Head of caudate nucleus (tissue), 42 donors: Measurements from ENCODE around the gene PTPRO.

Experiments used
- DNase-seq, 42 donors: peaks; one replicate each; pipeline versions ENCODE4 v3.0.0 to v3.0.0-alpha.2; 2020 to 2021; ENCODE audit warnings: mixed read lengths in 7 of 42
- intact Hi-C: fragments of 100-400 bp; cut with DNase I; formaldehyde crosslinking; loops from one replicate; pipeline ENCODE4 v1.15.0; 2022

The PTPRO gene

DNA sequence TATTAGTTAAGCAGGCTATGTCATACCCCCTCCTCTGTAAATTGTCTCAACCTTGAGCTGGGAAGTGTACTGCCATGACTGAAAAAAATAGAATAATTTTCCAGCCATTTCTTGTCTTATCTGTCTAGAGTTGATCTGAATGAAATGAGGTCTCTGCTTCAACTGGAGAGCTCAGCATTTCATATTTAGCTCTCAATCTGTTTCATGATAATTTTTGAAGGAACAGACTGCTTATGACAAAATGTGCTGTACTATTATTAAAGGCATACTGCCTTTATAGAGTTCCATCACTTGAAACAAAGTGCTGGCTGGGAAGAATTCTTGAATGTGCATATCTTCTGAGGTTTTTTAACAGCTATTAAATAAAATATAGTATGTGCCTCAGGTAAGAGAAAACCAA is 19.1 kb downstream of the PTPRO start:
- DNase-seq = no peak
- intact Hi-C loops = no loop called here

DNA sequence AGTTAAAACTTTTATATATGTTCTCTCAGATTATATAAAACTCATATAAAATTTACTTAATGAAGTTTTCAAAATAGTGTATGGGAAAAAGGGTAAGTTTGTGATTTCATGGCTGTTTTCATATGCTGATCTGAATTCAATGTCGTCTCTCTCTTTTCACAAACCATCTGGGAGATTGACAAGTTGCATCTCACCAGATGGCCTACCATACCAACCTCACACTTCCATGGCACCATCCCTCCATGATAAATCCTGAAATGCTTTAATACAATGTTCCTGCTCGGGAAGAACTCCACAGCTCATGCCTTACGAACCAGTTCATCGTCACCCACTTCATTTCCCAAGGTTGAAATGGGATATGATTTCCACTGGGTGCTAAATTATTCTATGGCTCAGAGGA is 22.3 kb downstream of the PTPRO start:
- DNase-seq = no peak
- intact Hi-C loops = no loop called here

DNA sequence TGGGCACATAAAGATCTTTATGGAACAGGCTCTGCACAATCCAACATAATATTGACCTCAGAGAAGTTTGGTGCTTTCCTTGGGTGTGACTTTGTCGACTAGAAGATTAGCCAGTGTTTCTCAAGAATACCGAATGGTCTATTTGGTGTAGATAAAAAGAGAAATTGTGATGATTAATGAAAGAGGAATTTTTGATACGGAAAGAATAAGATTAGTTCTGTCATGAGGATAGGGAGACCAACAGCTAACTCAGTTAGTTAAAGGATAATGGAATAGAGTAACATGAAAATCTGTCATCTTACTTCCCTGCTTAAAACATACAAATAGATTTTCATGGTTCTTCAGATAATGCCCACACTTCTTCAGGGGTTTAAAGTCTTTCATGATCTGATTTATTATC is 24.2 kb downstream of the PTPRO start:
- intact Hi-C loops = no loop called here
- no peak for DNase-seq

DNA sequence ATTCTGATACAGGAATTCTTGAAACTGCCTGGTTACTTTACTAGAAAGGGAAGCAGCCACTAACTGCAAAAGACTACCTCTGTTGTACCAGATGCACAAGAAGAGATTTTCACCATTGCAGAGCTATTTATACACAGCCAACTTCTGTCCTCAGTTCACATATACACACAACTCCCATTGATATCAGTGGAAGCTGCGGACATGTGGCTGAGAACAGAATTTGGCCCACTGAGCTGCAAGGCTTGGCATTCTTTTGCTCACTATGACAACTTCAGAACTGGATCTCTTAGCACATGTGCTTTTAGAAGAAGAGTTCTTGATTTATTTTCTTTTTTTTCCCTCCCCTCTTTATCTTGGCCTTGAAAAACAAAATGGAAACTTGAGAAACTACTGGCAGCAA is 28.3 kb downstream of the PTPRO start:
- intact Hi-C loops = no loop called here
- DNase-seq = no peak

DNA sequence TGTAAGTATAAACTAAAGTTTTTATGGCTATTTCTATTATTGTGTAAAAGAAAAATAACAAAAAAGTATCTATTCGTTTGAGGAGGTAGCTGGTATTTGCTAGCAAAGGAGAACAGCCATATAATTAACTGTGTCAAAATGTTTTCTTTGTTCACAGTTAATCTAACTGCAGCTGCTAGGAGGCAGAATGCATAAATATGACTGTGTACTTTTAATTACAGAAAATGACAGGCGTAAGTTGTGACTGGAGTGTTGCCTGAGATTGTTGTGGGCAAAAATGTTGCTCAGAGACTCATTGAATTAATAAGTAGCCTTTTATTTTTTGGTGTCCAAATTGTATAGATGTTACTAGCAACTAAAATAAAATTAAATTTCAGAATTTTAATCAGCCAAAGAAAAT is 33.5 kb downstream of the PTPRO start:
- intact Hi-C loops = no loop called here
- no peak for DNase-seq

DNA sequence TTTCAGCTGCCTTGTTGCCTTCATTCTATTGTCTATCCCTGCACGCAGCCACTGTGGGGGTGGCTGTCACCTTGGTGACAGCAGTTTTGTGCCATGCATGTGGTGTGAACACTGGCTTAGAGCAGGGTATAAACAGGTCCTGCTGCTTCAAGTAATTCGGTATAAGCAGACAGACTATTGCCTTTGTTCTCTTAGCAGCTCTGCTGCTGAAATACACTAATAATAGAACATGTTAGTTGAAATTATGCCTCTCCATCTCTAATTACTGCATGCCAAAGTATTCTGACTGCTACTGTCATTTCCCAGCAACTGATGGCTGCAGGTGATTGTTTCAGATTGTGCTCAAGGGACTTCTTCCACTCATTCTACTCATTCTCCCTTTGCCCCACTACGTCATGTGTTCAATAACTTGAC is 34.6 kb downstream of the PTPRO start:
- peak in 6 of 42 donors; percentile 5 to 24 (median 16) for DNase-seq
- intact Hi-C loops = no loop called here

DNA sequence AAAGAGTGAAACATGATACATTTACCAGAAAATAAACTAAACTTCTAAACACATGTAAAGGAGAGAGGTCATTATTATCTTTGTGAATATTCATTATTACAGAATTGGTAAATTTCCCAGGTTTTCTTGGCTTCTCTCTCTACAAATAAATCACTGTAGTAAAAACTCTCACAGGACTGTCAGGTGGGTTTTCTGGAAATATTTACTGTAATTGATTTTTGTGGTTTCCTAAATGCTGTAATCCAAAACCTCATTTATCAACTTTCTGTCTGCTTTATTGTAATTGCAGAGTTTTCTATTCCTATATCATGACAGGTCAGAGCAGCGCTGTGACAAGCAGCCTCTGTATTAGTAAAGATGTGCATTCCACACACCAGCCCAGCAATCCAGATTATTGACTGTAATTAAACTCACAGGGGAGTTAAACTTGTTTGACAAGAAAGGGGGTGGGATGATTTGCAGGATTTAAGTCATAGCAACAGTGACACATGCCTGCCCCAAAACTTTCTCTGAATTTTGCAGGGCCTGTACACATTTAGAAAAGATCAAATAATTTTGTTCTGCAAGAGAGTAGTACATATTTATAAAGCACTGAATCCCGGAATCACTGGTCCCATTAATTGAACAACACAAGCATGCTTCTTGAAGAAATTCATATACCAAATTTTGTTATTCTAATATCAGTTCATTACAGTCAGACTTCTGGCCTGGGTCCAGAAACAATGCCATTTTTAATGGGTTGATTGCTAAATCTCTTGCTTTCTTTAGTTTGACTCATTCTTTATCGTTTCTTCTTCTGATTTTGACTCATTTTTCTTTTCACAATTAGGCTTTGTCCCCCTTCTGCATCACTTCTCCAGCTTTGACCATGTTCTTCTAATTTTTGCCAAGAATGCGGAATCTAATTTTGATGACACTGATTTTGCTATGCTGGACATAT is 42.2 kb downstream of the PTPRO start:
- intact Hi-C loops = no loop called here
- peak in 5 of 42 donors; percentile 14 to 46 (median 16) for DNase-seq

DNA sequence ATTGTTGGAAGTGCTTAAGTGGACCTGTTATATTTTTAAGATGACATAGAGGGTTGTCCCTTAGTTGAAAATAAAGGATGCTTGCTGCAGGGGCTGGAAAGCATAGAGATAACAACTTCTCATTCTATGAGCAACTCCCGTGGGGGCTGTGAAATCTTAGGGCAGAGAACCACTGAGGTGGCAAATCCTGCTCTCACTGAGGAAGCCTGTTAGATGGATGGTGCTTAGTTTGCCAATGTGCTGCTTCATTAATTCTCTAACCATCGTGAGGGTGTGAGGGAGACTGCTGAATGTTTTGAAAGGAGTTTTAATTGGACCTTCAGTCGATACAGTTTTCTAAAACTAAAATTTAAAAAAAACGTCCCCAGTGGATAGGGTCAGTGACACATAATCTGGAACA is 46.5 kb downstream of the PTPRO start:
- no peak for DNase-seq
- intact Hi-C loops = no loop called here

DNA sequence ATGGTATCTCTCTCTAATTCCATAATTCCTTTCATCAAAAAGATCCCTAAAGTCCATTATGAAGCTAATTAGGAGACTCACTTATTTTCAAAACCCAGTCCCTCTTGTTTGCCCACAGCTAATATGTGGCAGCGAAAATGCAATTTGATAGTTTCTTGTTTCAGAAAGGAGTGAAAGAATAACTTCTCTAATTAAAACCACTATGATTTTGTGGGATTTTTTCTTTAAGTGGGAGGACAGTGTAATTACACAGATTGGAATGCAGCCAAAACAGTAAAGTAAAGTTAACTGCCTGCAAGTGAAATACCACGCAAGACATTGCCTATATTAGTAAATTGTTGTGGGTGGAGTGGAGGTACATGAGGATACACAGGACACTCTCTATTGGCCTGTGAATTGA is 50.0 kb downstream of the PTPRO start:
- DNase-seq = peak in 1 of 42 donors; percentile 11
- intact Hi-C loops = no loop called here

DNA sequence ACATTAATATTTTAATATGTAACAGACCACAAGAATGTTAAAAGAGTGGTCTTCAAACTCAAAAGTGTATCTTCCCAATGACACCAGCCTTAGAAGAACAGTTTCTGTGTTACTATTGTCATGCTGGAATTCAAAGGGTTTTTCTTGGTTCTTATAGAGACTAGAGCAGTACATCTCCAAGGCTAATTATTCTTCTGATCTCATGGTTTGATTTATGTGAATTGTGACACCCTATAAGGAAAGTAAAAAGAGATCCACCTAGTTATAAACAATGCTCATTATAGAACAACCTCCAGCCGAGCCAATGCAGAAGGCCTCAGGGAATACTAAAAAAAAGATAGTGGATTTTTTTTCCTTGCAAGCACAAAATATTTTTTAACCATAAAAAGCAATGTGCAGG is 65.5 kb downstream of the PTPRO start:
- DNase-seq = no peak
- intact Hi-C loops = no loop called here

DNA sequence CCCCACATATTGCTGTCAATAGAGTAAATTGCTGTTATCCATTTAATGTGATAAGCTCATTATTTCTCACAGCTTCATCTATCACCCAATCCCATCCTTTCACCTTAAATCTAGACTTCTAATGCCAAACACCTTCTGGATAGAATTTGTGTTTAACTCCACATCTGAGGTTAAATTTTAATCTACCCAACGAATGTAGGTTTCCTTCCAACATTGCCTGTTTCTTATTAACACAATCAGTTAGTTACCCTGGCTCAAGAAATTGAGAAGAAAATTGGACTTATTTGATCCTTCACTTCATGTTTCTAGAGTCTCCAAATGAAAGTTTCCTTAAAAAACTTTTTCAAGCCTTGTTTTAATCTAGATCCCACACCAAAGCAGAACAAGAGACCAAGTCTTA is 67.3 kb downstream of the PTPRO start:
- intact Hi-C loops = no loop called here
- no peak for DNase-seq

DNA sequence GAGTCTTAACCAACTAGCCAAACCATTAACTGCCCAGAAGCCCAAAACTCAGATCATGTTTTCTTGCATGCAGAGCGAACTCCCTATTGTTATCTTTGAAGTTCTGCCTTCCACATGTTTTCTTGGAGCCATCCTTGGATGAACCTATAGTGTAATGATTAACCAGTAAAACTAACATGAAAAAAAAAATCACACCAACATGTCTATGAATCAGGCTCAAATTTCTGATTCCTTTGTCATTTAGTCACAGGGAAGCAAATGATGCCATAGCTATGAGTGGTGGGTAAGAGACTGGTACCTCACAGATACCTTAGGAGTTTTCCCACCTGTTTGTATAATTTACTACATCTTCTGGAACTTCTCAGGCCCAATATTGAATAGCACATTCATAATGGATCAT is 70.7 kb downstream of the PTPRO start:
- no peak for DNase-seq
- intact Hi-C loops = no loop called here

DNA sequence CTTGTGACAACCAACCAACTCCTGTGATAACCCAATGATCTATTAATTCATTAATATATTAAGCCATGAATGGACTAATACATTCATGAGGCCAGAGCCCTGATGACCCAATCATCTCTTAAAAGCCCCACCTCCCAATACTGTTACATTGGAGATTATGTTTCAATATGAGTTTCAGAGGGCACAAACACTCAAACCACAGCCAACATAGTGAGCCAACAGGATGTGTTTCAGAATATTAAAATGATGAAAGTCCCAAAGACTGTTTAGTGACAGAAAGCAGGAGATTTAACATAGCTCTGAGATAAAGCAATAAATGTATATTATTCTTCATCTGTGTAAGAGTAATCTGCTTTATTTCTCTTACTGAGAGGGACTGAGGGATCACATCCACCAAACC is 71.7 kb downstream of the PTPRO start:
- DNase-seq = no peak
- intact Hi-C loops = no loop called here

DNA sequence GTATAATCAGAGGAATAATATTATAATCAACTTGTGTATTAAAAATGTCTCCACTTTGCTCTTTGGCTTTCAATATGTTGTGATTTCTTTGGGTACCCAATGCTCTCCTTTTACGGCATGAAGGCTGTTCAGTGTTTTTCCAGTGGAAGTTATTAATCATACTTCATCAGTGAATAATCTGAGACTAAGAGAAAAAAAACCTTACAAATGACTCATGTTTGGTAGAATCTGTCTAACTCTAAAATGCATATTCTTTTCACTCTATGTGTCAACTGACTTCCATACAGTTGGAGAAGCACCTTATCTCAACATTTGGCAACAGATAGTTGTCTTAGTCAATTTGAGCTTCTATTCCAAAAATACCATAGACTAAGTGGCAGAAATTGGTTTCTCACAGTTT is 82.2 kb downstream of the PTPRO start:
- intact Hi-C loops = no loop called here
- no peak for DNase-seq

DNA sequence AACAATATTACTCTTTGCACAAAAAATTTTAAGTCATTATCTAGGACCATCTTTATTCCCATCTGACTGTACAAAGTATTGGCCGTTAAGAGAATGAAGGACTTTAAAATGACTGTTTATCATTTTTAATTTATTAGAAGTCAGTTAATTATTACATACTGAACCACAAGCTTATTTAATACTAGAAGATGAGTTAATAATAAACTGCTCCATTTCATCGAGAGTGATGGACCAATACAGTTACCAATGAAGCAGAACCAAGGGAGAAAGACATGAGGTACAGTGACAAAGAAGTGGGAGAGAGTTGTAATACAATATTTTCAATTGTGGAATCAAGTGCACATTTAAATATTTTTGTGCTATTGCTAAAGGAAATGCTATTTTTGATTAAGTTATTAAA is 83.3 kb downstream of the PTPRO start:
- intact Hi-C loops = no loop called here
- DNase-seq = no peak

DNA sequence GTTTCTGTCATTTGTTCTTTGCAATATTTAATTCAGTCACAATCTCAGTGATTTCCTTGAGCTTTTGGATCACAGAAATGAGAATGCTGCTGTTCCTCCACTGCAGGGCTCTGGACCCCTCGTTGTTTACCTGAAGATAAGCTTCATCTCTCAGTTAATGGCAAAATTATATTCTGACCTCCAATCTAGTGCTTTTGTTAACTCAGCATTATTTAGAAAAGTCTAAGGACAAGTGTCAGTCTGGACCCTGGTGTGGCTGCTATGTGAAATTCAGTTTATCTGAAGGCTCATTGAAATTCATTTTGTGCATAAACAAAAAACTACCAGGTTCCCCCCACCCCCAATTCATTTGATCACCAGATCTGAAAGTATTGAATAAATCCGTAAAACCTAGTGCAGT is 84.7 kb downstream of the PTPRO start:
- no peak for DNase-seq
- intact Hi-C loops = no loop called here

DNA sequence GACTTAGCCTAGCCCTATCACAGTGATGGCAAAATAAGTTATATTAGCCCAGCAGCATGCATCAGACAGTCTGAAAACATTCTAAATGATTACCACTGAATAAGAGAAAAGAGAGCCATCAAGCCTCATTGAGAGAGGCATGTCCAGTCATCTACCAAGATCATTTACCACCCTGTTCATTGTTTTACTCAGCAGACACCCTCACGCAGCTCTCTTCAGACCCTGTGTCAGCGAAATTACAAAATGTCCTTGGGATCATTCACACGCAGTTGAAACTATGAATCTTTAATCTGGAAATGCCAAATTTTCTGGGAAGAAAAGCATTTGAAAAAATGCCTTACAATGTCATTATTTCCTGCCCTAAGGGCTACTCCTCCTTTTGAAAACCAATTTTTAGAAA is 89.5 kb downstream of the PTPRO start:
- intact Hi-C loops = no loop called here

DNA sequence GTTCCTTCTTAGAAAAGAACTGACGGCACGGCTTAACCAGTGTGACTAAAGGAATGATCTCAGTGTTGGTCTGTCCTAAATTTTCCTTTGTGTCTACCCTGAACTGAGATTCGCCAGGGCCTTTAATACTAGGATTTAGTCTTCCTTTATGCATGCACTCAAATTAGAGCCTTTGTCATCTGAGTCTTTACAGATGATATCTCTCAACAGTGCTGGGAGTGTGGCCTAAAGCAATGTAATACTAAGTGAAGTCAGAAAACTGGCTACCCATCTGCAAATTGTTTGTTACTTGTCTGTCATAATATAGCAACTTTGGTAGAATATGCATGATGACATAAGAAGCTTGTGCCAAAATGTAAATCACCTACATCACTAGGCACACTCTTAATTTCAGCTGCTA is 95.4 kb downstream of the PTPRO start:
- DNase-seq = no peak
- intact Hi-C loops = no loop called here

More for the DNA sequence above, 89.5 kb downstream of the PTPRO start:
- no peak for DNase-seq

DNA sequence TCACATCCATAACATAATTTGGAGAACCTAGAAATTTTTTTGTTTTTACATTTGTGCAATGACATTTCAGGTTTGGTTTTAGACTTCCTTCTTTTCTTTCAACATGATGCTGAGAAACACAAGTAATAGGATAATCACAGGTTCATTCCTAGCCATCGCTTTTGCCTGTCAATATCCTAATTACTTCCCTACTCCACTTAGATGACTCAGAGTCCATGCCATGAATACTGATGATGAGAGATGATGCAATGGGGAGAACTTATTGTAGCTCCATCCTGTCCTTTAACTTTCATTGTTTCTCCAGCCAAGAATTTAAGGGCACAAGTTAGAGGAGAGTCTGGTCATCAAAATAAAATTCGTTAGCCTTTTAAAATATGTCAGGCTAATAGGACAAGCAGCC is 101.3 kb downstream of the PTPRO start:
- no peak for DNase-seq
- intact Hi-C loops = no loop called here

DNA sequence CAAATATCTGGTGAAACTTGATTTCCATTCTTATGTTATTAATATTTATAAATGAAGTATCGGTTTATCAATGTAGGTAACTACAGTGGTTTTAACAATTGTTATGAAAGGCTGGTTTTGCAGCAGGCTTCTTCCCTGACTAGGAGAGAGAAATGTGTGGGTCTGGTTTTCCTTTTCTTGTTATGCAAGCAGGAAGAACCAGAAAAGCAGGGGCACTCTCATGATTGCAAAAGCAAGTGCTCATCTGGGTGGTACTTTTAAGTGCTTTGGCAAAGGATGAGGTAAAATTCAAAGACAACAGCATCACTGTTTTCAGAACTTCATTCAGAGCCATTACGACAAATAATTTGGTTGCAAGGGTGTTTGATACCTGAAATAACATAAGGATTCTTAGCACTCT is 105.6 kb downstream of the PTPRO start:
- intact Hi-C loops = no loop called here
- DNase-seq = no peak

DNA sequence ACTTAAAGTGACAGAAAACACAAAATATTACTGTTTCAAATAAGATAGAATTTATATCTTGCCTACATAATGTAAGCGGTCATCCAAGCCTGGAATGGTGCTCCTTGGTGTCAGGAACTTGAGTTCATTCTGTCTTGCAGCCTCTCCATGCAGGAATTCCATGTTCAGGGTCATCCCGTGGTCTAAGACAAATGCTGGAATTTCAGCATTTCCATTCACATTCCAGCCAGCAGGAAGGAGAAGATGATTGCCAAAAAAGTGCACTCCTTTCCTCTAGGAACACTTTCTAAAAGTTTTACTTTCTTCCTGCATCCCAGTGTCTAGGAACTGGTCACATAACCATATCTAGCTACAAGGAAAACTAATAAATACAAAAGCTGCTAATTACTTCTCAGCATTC is 106.3 kb downstream of the PTPRO start:
- intact Hi-C loops = no loop called here
- no peak for DNase-seq
